PFSK-1 (cell line): ENCODE measurements around the gene ERVW-1.

Experiments used
- POLR2AphosphoS5 ChIP-seq: IDR thresholded peaks from 2 replicates; pipeline ENCODE4 v1.6.1; 2012; ENCODE audit warnings: low read depth, mild to moderate bottlenecking, control low read depth, low read length, moderate library complexity
- TAF1 ChIP-seq: IDR thresholded peaks from 2 replicates; pipeline ENCODE4 v1.6.1; 2012; ENCODE audit warnings: low read length, control low read depth, borderline replicate concordance; ENCODE audit not compliant: insufficient read depth

DNA sequence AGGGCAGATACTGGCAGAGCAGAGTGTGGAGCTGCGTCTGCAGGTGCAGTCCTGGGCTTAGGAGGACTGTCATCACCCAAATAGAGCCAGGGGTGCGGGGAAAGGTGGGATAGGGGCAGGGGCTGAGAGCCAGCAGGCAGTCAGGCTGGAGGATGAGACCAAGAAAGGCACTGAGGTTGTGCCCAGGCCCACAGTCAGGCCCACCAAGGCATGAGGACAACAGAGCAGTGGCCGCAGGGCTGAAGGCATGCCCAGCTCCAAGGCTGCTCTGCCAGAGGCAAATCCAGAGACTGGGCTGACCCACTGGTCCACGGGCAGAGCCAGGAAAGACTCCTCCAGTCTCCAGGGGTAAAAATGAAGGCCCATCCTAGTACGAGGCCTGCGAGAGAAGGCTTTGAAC is 54.8 kb downstream of the ERVW-1 start:
- TF ChIP-seq TAF1 (no peak), POLR2AphosphoS5 (no peak)
